SK-N-SH (cell line): ENCODE results near the gene SLC7A6OS. TPM values are rescaled to one million over a fixed set of nuclear protein-coding genes. Genes with fewer than 3 reads are reported as not detected.
"Not testable (repeated sequence)": the region's sequence is repeated elsewhere in the genome, so short reads cannot be mapped to it uniquely, and the experiment has no call there.

Experiments
- CTCF ChIA-PET: fragments of 300-600, 350-600 bp; formaldehyde crosslinking; extraction: SDS; loops from one replicate; lab custom pipeline; 2021; lab: Yijun Ruan, JAX
- POLR2A ChIA-PET: fragments of 350-600 bp; sonication (Branson Sonifier 250); formaldehyde crosslinking; extraction: SDS; loops from one replicate; lab custom pipeline; 2020; ENCODE audit warnings: antibody characterized with exemption, inconsistent platforms; lab: Yijun Ruan, JAX
- DNase-seq: peaks from one replicate; pipeline ENCODE4 v3.0.0; 2012
- H2AFZ ChIP-seq: fragments of 200-600 bp; sonication (generic); 2 replicates; pipeline ENCODE4 v1.8.1; 2016; ENCODE audit warnings: antibody characterized with exemption, mild to moderate bottlenecking, low read depth
- H3F3A ChIP-seq: fragments of 200-600 bp; sonication (generic); replicated peaks from 2 replicates; pipeline ENCODE3; 2016; ENCODE audit warnings: antibody characterized with exemption, mild to moderate bottlenecking; ENCODE audit not compliant: insufficient read depth
- H3K27ac ChIP-seq, 2 experiments: fragments of 200-500 bp in 1 of 2; fragments of 200-600 bp in 1 of 2; sonication (Bioruptor generic) in 1 of 2; sonication (generic), shearing (Covaris generic) in 1 of 2; 2 replicates each; pipeline versions ENCODE4 v1.5.1 to v1.6.1; 2014 to 2016; ENCODE audit warnings: low read depth in 2 of 2, inconsistent platforms in 1 of 2, low read length in 1 of 2, mild to moderate bottlenecking in 1 of 2, mixed read lengths in 1 of 2
- H3K27me3 ChIP-seq: fragments of 200-600 bp; sonication (generic), shearing (Covaris generic); 2 replicates; pipeline ENCODE4 v1.6.1; 2016; ENCODE audit warnings: mixed run types; ENCODE audit not compliant: insufficient read depth
- H3K36me3 ChIP-seq, 2 experiments: fragments of 200-500 bp in 1 of 2; fragments of 200-600 bp in 1 of 2; sonication (Bioruptor generic) in 1 of 2; sonication (generic) in 1 of 2; replicated peaks in 1 of 2; 2 replicates each; pipeline versions ENCODE3 to v1.5.1; 2014 to 2016; ENCODE audit warnings: low read length in 1 of 2, mild to moderate bottlenecking in 1 of 2; ENCODE audit not compliant: insufficient read depth in 2 of 2, control insufficient read depth in 1 of 2
- H3K4me1 ChIP-seq, 2 experiments: fragments of 200-500 bp in 1 of 2; fragments of 200-600 bp in 1 of 2; sonication (Bioruptor generic) in 1 of 2; sonication (generic), shearing (Covaris generic) in 1 of 2; 2 replicates each; pipeline versions ENCODE4 v1.5.1 to v1.6.1; 2014 to 2016; ENCODE audit warnings: low read depth in 1 of 2, low read length in 1 of 2, mixed run types in 1 of 2; ENCODE audit not compliant: insufficient read depth in 2 of 2, control insufficient read depth in 1 of 2
- H3K4me2 ChIP-seq: fragments of 200-600 bp; sonication (generic), shearing (Covaris generic); 2 replicates; pipeline ENCODE4 v1.6.1; 2017; ENCODE audit warnings: mixed run types
- H3K4me3 ChIP-seq, 2 experiments: fragments of 200-500 bp in 1 of 2; fragments of 200-600 bp in 1 of 2; sonication (Bioruptor generic) in 1 of 2; sonication (generic), shearing (Covaris generic) in 1 of 2; 2 replicates each; pipeline versions ENCODE4 v1.5.1 to v1.8.1; 2014 to 2016; ENCODE audit warnings: low read depth in 2 of 2, inconsistent platforms in 1 of 2, low read length in 1 of 2, mild to moderate bottlenecking in 1 of 2, mixed read lengths in 1 of 2, moderate library complexity in 1 of 2
- H3K79me2 ChIP-seq: fragments of 200-600 bp; sonication (generic); 2 replicates; pipeline ENCODE4 v1.8.1; 2017; ENCODE audit warnings: mild to moderate bottlenecking; ENCODE audit not compliant: insufficient read depth
- H3K9ac ChIP-seq: fragments of 200-600 bp; sonication (generic); 2 replicates; pipeline ENCODE4 v1.6.1; 2017; ENCODE audit warnings: mixed run types
- H3K9me2 ChIP-seq: fragments of 200-600 bp; sonication (generic); 2 replicates; pipeline ENCODE4 v1.6.1; 2017; ENCODE audit warnings: mixed run types
- H3K9me3 ChIP-seq: fragments of 200-600 bp; sonication (generic); 2 replicates; pipeline ENCODE4 v1.6.1; 2017; ENCODE audit warnings: mixed run types, mild to moderate bottlenecking, moderate library complexity
- H4K20me1 ChIP-seq: fragments of 200-600 bp; sonication (generic); 2 replicates; pipeline ENCODE4 v1.6.1; 2017; ENCODE audit warnings: mild to moderate bottlenecking, mixed run types; ENCODE audit not compliant: insufficient read depth
- CHD2 ChIP-seq: fragments of 150-350 bp; IDR thresholded peaks from 2 replicates; pipeline ENCODE4 v1.6.1; 2018; ENCODE audit warnings: low read length; ENCODE audit not compliant: partially characterized antibody
- EP300 ChIP-seq, 2 experiments: IDR thresholded peaks; 2 replicates each; pipeline versions ENCODE4 v1.4.0 to v1.6.1; 2012; ENCODE audit warnings: borderline replicate concordance in 1 of 2, low read depth in 1 of 2, low read length in 1 of 2
- EZH2phosphoT487 ChIP-seq: fragments of 200-600 bp; sonication (generic); IDR thresholded peaks from 2 replicates; pipeline ENCODE4 v1.6.1; 2017; ENCODE audit warnings: low read depth, mixed run types, mild to moderate bottlenecking, antibody characterized with exemption, moderate library complexity, borderline replicate concordance
- FOSL2 ChIP-seq: IDR thresholded peaks from 2 replicates; pipeline ENCODE4 v1.4.0; 2012; ENCODE audit warnings: low read depth, mild to moderate bottlenecking, moderate library complexity, borderline replicate concordance
- FOXJ3 ChIP-seq: sonication (generic); formaldehyde crosslinking; IDR thresholded peaks from 2 replicates; pipeline ENCODE4 v1.5.1; 2020; ENCODE audit warnings: mild to moderate bottlenecking, missing genetic modification reagents
- FOXM1 ChIP-seq: IDR thresholded peaks from 2 replicates; pipeline ENCODE4 v1.4.0; 2012; ENCODE audit warnings: low read depth, mild to moderate bottlenecking
- JUND ChIP-seq: IDR thresholded peaks from 2 replicates; pipeline ENCODE4 v1.4.0; 2012
- MEF2A ChIP-seq: IDR thresholded peaks from 2 replicates; pipeline ENCODE4 v1.4.0; 2012; ENCODE audit warnings: low read depth, borderline replicate concordance
- POLR2AphosphoS5 ChIP-seq: IDR thresholded peaks from 2 replicates; pipeline ENCODE4 v1.6.1; 2012; ENCODE audit warnings: low read depth, low read length
- RXRA ChIP-seq: IDR thresholded peaks from 2 replicates; pipeline ENCODE4 v1.4.0; 2012; ENCODE audit warnings: low read depth, mild to moderate bottlenecking, borderline replicate concordance
- SIN3A ChIP-seq: IDR thresholded peaks from 2 replicates; pipeline ENCODE4 v1.6.1; 2012; ENCODE audit warnings: low read depth, mild to moderate bottlenecking, low read length, moderate library complexity, borderline replicate concordance
- SMC3 ChIP-seq: IDR thresholded peaks from 2 replicates; pipeline ENCODE4 v1.6.1; 2012; ENCODE audit warnings: low read depth, low read length, improper control_type of control experiment
- TCF12 ChIP-seq: IDR thresholded peaks from 2 replicates; pipeline ENCODE4 v1.4.0; 2012
- YY1 ChIP-seq: IDR thresholded peaks from 2 replicates; pipeline ENCODE4 v1.4.0; 2012; ENCODE audit warnings: low read depth, mild to moderate bottlenecking
- WGBS: methylation state at CpG from one replicate; pipeline ENCODE4 v1.1.6; 2017; ENCODE audit warnings: low lambda C conversion rate; 5-methylcytosine and 5-hydroxymethylcytosine counted together
- polyA plus RNA-seq, 3 experiments: library from polyadenylated mRNA; depleted of rRNA; stranded (reverse); fragments of >200 nt; gene quantifications; 2 replicates each; pipeline ENCODE4 v1.2.3, GENCODE V29; 2012
- TF ChIP-seq, protein P1 (sequence below): IDR thresholded peaks from 2 replicates; pipeline ENCODE4 v1.6.1; 2012; ENCODE audit warnings: mild to moderate bottlenecking, low read depth, low read length, moderate library complexity
- TF ChIP-seq, protein P2 (sequence below): fragments of 150-350 bp; IDR thresholded peaks from 2 replicates; pipeline ENCODE4 v1.6.1; 2016; ENCODE audit warnings: mild to moderate bottlenecking, low read depth, low read length
- TF ChIP-seq, protein P3 (sequence below): fragments of 150-350 bp; IDR thresholded peaks from 2 replicates; pipeline ENCODE4 v1.6.1; 2017; ENCODE audit warnings: antibody characterized with exemption, low read length, low read depth, borderline replicate concordance

The SLC7A6OS gene
- polyA plus RNA-seq, 1 of the 3 experiments (the other 2 are of a cell fraction), result 6.6 TPM

DNA sequence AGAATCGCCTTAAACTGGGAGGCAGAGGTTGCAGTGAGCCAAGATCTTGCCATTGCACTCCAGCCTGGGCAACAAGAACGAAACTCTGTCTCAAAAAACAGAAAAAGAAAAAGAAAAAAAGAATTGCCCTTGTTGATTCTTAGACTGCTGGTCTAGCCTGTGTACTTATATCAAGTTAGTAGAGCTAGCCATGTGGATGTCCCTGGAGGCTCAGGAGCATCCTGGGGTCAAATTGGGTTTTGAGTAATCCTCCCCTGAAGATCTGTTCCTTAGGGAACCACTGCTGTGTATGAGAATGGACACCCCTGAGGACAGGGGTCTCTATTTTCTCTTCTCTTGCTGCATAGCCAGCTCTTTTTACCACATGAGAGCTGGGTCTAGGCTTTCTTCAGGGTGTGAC, 21.5 kb downstream of the SLC7A6OS start:
- no peak overlapping the region for H3K4me3 ChIP-seq
- no peaks in the 10 kb centered on the region for H3K9me3 ChIP-seq
- no peak overlapping the region for H3K9ac ChIP-seq
- no peaks in the 10 kb centered on the region for H3K4me1 ChIP-seq
- CTCF ChIA-PET, result interaction anchor here (10.4 kb wide), 1 partner anchor 26 kb away, joined by 80 read pairs; the partner anchor contains the start of gene SLC7A6
- no peak overlapping the region for H3K27ac ChIP-seq
- peaks cover 17% of the 10 kb centered on the region; the same call in 1 of the 2 replicates for H3K79me2 ChIP-seq
- no peaks in the 10 kb centered on the region for H3F3A ChIP-seq
- TF ChIP-seq CHD2, result no peak
- TF ChIP-seq EZH2phosphoT487, result no peak
- no peak for TF ChIP-seq JUND
- no peak for TF ChIP-seq YY1
- no peak for TF ChIP-seq FOXM1
- TF ChIP-seq SIN3A, result no peak
- TF ChIP-seq, protein P1, sequence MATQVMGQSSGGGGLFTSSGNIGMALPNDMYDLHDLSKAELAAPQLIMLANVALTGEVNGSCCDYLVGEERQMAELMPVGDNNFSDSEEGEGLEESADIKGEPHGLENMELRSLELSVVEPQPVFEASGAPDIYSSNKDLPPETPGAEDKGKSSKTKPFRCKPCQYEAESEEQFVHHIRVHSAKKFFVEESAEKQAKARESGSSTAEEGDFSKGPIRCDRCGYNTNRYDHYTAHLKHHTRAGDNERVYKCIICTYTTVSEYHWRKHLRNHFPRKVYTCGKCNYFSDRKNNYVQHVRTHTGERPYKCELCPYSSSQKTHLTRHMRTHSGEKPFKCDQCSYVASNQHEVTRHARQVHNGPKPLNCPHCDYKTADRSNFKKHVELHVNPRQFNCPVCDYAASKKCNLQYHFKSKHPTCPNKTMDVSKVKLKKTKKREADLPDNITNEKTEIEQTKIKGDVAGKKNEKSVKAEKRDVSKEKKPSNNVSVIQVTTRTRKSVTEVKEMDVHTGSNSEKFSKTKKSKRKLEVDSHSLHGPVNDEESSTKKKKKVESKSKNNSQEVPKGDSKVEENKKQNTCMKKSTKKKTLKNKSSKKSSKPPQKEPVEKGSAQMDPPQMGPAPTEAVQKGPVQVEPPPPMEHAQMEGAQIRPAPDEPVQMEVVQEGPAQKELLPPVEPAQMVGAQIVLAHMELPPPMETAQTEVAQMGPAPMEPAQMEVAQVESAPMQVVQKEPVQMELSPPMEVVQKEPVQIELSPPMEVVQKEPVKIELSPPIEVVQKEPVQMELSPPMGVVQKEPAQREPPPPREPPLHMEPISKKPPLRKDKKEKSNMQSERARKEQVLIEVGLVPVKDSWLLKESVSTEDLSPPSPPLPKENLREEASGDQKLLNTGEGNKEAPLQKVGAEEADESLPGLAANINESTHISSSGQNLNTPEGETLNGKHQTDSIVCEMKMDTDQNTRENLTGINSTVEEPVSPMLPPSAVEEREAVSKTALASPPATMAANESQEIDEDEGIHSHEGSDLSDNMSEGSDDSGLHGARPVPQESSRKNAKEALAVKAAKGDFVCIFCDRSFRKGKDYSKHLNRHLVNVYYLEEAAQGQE, result no peak
- no peak for TF ChIP-seq TCF12
- no peak for TF ChIP-seq RXRA
- TF ChIP-seq, protein P2, sequence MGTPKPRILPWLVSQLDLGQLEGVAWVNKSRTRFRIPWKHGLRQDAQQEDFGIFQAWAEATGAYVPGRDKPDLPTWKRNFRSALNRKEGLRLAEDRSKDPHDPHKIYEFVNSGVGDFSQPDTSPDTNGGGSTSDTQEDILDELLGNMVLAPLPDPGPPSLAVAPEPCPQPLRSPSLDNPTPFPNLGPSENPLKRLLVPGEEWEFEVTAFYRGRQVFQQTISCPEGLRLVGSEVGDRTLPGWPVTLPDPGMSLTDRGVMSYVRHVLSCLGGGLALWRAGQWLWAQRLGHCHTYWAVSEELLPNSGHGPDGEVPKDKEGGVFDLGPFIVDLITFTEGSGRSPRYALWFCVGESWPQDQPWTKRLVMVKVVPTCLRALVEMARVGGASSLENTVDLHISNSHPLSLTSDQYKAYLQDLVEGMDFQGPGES, result no peak
- no peak for TF ChIP-seq FOXJ3 (CRISPR knock-in tag)
- TF ChIP-seq SMC3, result no peak
- no peak for TF ChIP-seq MEF2A
- TF ChIP-seq, protein P3, sequence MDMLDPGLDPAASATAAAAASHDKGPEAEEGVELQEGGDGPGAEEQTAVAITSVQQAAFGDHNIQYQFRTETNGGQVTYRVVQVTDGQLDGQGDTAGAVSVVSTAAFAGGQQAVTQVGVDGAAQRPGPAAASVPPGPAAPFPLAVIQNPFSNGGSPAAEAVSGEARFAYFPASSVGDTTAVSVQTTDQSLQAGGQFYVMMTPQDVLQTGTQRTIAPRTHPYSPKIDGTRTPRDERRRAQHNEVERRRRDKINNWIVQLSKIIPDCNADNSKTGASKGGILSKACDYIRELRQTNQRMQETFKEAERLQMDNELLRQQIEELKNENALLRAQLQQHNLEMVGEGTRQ, result no peak
- no peak for TF ChIP-seq POLR2AphosphoS5
- no peak for TF ChIP-seq EP300 (IDR thresholded peaks at IDR 0.05; ENCODE audit: borderline replicate concordance in 1 of 2, low read depth in 1 of 2, low read length in 1 of 2)
- no peak for TF ChIP-seq FOSL2
- WGBS, result 98% methylated on average over 2 of the region's 2 CpGs
- no peaks in the 10 kb centered on the region for H3K9me2 ChIP-seq
- H3K36me3 ChIP-seq, result peaks cover 18 to 22% of the 10 kb centered on the region in 2 experiments
- no peak for DNase-seq
- POLR2A ChIA-PET, result interaction anchor here (0.9 kb wide), 1 partner anchor 22 kb away, joined by 3 read pairs; the partner anchor contains the start of genes PRMT7 and SLC7A6OS
- H2AFZ ChIP-seq, result no peak overlapping the region
- H3K4me2 ChIP-seq, result no peak overlapping the region
- no peaks in the 10 kb centered on the region for H3K27me3 ChIP-seq
- peaks cover 15% of the 10 kb centered on the region; the same call in 1 of the 2 replicates for H4K20me1 ChIP-seq

DNA sequence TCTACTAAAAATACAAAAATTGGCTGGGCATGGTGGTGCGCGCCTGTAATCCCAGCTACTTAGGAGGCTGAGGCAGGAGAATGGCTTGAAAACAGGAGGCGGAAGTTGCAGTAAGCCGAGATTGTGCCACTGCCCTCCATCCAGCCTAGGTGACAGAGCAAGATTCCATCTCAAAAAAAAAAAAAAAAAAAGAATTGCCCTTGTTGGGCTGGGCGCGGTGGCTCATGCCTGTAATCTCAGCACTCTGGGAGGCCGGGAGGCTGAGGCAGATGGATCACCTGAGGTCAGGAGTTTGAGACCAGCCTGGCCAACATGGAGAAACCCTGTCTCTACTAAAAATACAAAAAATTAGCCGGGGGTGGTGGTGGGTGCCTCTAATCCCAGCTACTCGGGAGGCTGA, 21.9 kb downstream of the SLC7A6OS start:
- not testable (repeated sequence) for H3K4me2 ChIP-seq, H3K27ac ChIP-seq, H3F3A ChIP-seq, H2AFZ ChIP-seq, H3K4me1 ChIP-seq, H3K9ac ChIP-seq, H3K27me3 ChIP-seq, H3K9me2 ChIP-seq, H3K9me3 ChIP-seq, H3K4me3 ChIP-seq, DNase-seq
- CTCF ChIA-PET, result interaction anchor here (1.1 to 10.4 kb wide), 2 partner anchors 8 to 26 kb away, joined by 3 to 80 read pairs; partner anchors contain the start of gene SLC7A6
- peaks cover 18 to 22% of the 10 kb centered on the region in 2 experiments for H3K36me3 ChIP-seq
- peaks cover 15% of the 10 kb centered on the region; the same call in 1 of the 2 replicates for H4K20me1 ChIP-seq
- 92% methylated on average over 9 of the region's 9 CpGs for WGBS
- peaks cover 17% of the 10 kb centered on the region; the same call in 1 of the 2 replicates for H3K79me2 ChIP-seq
- POLR2A ChIA-PET, result interaction anchor here (0.9 kb wide), 1 partner anchor 20 kb away, joined by 7 read pairs; no protein-coding TSS in a partner anchor
